Diencephalon (tissue), 1 donor: ENCODE measurements around the gene SLC38A9. TPM values are rescaled to one million over a fixed set of nuclear protein-coding genes. Genes with fewer than 3 reads are reported as not detected.

Experiments
- small RNA-seq: library from RNA; depleted of rRNA; stranded (forward); fragments of <200 nt; gene quantifications from one replicate; pipeline ENCODE3, GENCODE V24; 2014
- total RNA-seq: library from RNA; depleted of rRNA; stranded (reverse); fragments of >200 nt; gene quantifications from one replicate; pipeline ENCODE4 v1.2.3, GENCODE V29; 2014

The SLC38A9 gene
- total RNA-seq, result 64.8 TPM

GRCh38 chr5:55712023-55712859 is at the start of gene SLC38A9:
SLC38A9 (minus strand) TSS chr5:55712324; CDS start chr5:55697958, 14,366 bp downstream.

GRCh38 chr5:55737793-55738192 is 25.7 kb upstream of the SLC38A9 start, which contains the start of gene DDX4:
DDX4 (plus strand) TSS chr5:55738061; CDS start chr5:55738964, 903 bp downstream.

Small RNA genes lying within 50 kb of the gene (small RNA-seq; reads per million reads assigned to genes)
- not detected for gene AC016632.1

Other genes with a start within 250 kb of the SLC38A9 start
- gene PLPP1, start 177.4 kb downstream of the SLC38A9 start, total RNA-seq, result 36.0 TPM
- gene DDX4, start 25.7 kb upstream of the SLC38A9 start, total RNA-seq, result not detected
- gene IL31RA, start 139.0 kb upstream of the SLC38A9 start, total RNA-seq, result 0.23 TPM